H1 (cell line): ENCODE data around the gene ERLEC1. TPM values are rescaled to one million over a fixed set of nuclear protein-coding genes. Genes with fewer than 3 reads are reported as not detected.
"Not testable (repeated sequence)": the region's sequence is repeated elsewhere in the genome, so short reads cannot be mapped to it uniquely, and the experiment has no call there.

Experiments
- CTCF ChIA-PET: fragments of 300-600 bp; sonication (Branson Sonifier 250); formaldehyde crosslinking; loops from one replicate; lab custom pipeline; 2021; ENCODE audit not compliant: partially characterized antibody; lab: Charles Lee
- POLR2A ChIA-PET: fragments of 300-600 bp; sonication (Branson Sonifier 250); formaldehyde crosslinking; loops from one replicate; lab custom pipeline; 2021; ENCODE audit warnings: inconsistent platforms; ENCODE audit not compliant: partially characterized antibody; lab: Charles Lee
- DNase-seq, 2 experiments: peaks; one replicate each; pipeline versions ENCODE4 v3.0.0 to v3.0.0-alpha.2; 2010 to 2022; ENCODE audit warnings: low spot score in 2 of 2, low read depth in 1 of 2, mixed read lengths in 1 of 2
- FAIRE-seq: peaks from 2 replicates; lab custom pipeline; 2011; peaks lifted over from hg19 to GRCh38; lab: Jason Lieb, UNC
- H2AFZ ChIP-seq: 2 replicates; pipeline ENCODE4 v1.8.1; 2012; ENCODE audit warnings: low read length, inconsistent platforms
- H2AK5ac ChIP-seq: 2 replicates; pipeline ENCODE4 v1.6.1; 2013; ENCODE audit warnings: low read depth, low read length
- H2BK120ac ChIP-seq: replicated peaks from 2 replicates; pipeline ENCODE3; 2013; ENCODE audit warnings: low read depth, low read length, inconsistent platforms
- H2BK12ac ChIP-seq: 2 replicates; pipeline ENCODE4 v1.6.1; 2013; ENCODE audit warnings: low read depth, low read length
- H2BK15ac ChIP-seq: 2 replicates; pipeline ENCODE4 v1.6.1; 2013; ENCODE audit warnings: low read length
- H2BK20ac ChIP-seq: 2 replicates; pipeline ENCODE4 v1.6.1; 2013; ENCODE audit warnings: low read length
- H2BK5ac ChIP-seq: 2 replicates; pipeline ENCODE4 v1.6.1; 2013; ENCODE audit warnings: low read depth, low read length
- H3K14ac ChIP-seq: 2 replicates; pipeline ENCODE4 v1.6.1; 2013; ENCODE audit warnings: inconsistent platforms; ENCODE audit not compliant: insufficient read length
- H3K18ac ChIP-seq: 2 replicates; pipeline ENCODE4 v1.6.1; 2013; ENCODE audit warnings: low read length; ENCODE audit errors: extremely low read depth
- H3K23ac ChIP-seq: 2 replicates; pipeline ENCODE4 v1.6.1; 2013; ENCODE audit warnings: inconsistent platforms; ENCODE audit not compliant: insufficient read length
- H3K23me2 ChIP-seq: 2 replicates; pipeline ENCODE4 v1.6.1; 2013; ENCODE audit warnings: low read depth, low read length
- H3K27ac ChIP-seq: 2 replicates; pipeline ENCODE4 v1.6.1; 2011; ENCODE audit warnings: low read depth, low read length, inconsistent platforms
- H3K27me3 ChIP-seq, 4 experiments: replicated peaks in 1 of 4; 1 replicate in 1 of 4; 2 replicates in 3 of 4; pipeline versions ENCODE4 v1.6.1 to v1.8.1; 2011 to 2013; ENCODE audit warnings: low read length in 3 of 4, mild to moderate bottlenecking in 3 of 4, inconsistent platforms in 2 of 4, mixed read lengths in 2 of 4, moderate library complexity in 1 of 4; ENCODE audit not compliant: control insufficient read depth in 3 of 4, insufficient read depth in 3 of 4; ENCODE audit errors: extremely low read depth in 1 of 4
- H3K36me3 ChIP-seq, 4 experiments: 2 replicates each; pipeline versions ENCODE4 v1.6.1 to v1.8.1; 2011 to 2013; ENCODE audit warnings: mild to moderate bottlenecking in 4 of 4, low read length in 3 of 4, moderate library complexity in 2 of 4, control low read depth in 1 of 4, inconsistent platforms in 1 of 4; ENCODE audit not compliant: insufficient read depth in 4 of 4, control insufficient read depth in 2 of 4
- H3K4ac ChIP-seq: replicated peaks from 2 replicates; pipeline ENCODE3; 2013; ENCODE audit warnings: low read length, low read depth, mixed read lengths, inconsistent platforms; ENCODE audit not compliant: insufficient read length
- H3K4me1 ChIP-seq, 4 experiments: replicated peaks in 1 of 4; 1 replicate in 1 of 4; 2 replicates in 3 of 4; pipeline versions ENCODE4 v1.6.1 to v1.8.1; 2011 to 2013; ENCODE audit warnings: low read length in 3 of 4, inconsistent platforms in 2 of 4, mixed read lengths in 1 of 4; ENCODE audit not compliant: insufficient read depth in 4 of 4, control insufficient read depth in 3 of 4
- H3K4me2 ChIP-seq, 2 experiments: 2 replicates each; pipeline versions ENCODE4 v1.6.1 to v1.8.1; 2011 to 2013; ENCODE audit warnings: low read depth in 2 of 2, low read length in 2 of 2, control low read depth in 1 of 2, inconsistent platforms in 1 of 2, mild to moderate bottlenecking in 1 of 2; ENCODE audit not compliant: insufficient read depth in 1 of 2
- H3K4me3 ChIP-seq, 4 experiments: fragments of 200-600, 300-600 bp in 1 of 4; sonication (generic), shearing (Covaris generic), sonication (Bioruptor Twin) in 1 of 4; 2 replicates each; pipeline versions ENCODE4 v1.5.1 to v1.8.1; 2011 to 2016; ENCODE audit warnings: low read length in 4 of 4, low read depth in 3 of 4, control low read depth in 2 of 4, inconsistent platforms in 2 of 4, mild to moderate bottlenecking in 2 of 4, mixed read lengths in 1 of 4, moderate library complexity in 1 of 4; ENCODE audit not compliant: insufficient read depth in 2 of 4; ENCODE audit errors: extremely low read depth in 1 of 4
- H3K56ac ChIP-seq: replicated peaks from 2 replicates; pipeline ENCODE3; 2013; ENCODE audit warnings: low read depth, mild to moderate bottlenecking, mixed read lengths, low read length, inconsistent platforms; ENCODE audit not compliant: insufficient read length
- H3K79me1 ChIP-seq: 2 replicates; pipeline ENCODE4 v1.6.1; 2013; ENCODE audit warnings: low read depth, low read length, control low read depth
- H3K79me2 ChIP-seq, 2 experiments: 2 replicates each; pipeline versions ENCODE4 v1.6.1 to v1.8.1; 2012 to 2013; ENCODE audit warnings: low read length in 2 of 2, mild to moderate bottlenecking in 2 of 2, inconsistent platforms in 1 of 2; ENCODE audit not compliant: insufficient read depth in 2 of 2, control insufficient read depth in 1 of 2
- H3K9ac ChIP-seq, 4 experiments: replicated peaks in 1 of 4; 1 replicate in 1 of 4; 2 replicates in 3 of 4; pipeline versions ENCODE4 v1.6.1 to v1.8.1; 2011 to 2013; ENCODE audit warnings: low read depth in 3 of 4, low read length in 3 of 4, control low read depth in 2 of 4, mild to moderate bottlenecking in 2 of 4, moderate library complexity in 2 of 4, inconsistent platforms in 1 of 4; ENCODE audit errors: extremely low read depth in 1 of 4
- H3K9me3 ChIP-seq, 2 experiments: 2 replicates each; pipeline versions ENCODE4 v1.6.1 to v1.8.1; 2012 to 2013; ENCODE audit warnings: mild to moderate bottlenecking in 2 of 2, moderate library complexity in 2 of 2, control low read depth in 1 of 2, inconsistent platforms in 1 of 2, low read depth in 1 of 2, low read length in 1 of 2, mixed read lengths in 1 of 2; ENCODE audit not compliant: insufficient read depth in 2 of 2
- H4K20me1 ChIP-seq, 2 experiments: replicated peaks in 1 of 2; 2 replicates each; pipeline versions ENCODE3 to v1.8.1; 2011 to 2013; ENCODE audit warnings: inconsistent platforms in 2 of 2, low read length in 2 of 2, mild to moderate bottlenecking in 1 of 2; ENCODE audit not compliant: insufficient read depth in 2 of 2, control insufficient read depth in 1 of 2
- H4K5ac ChIP-seq: 2 replicates; pipeline ENCODE4 v1.6.1; 2013; ENCODE audit warnings: low read length, low read depth, mixed read lengths, inconsistent platforms; ENCODE audit not compliant: insufficient read length
- H4K8ac ChIP-seq: 2 replicates; pipeline ENCODE4 v1.8.0; 2013; ENCODE audit warnings: mild to moderate bottlenecking, moderate library complexity, low read length, inconsistent platforms; ENCODE audit not compliant: insufficient read depth; ENCODE audit errors: extremely low read depth
- H4K91ac ChIP-seq: replicated peaks from 2 replicates; pipeline ENCODE3; 2013; ENCODE audit warnings: low read length, mixed read lengths, inconsistent platforms; ENCODE audit not compliant: insufficient read length
- WGBS, 2 experiments: shearing (Covaris generic) in 1 of 2; methylation state at CpG; one replicate each; pipeline versions ENCODE4 v1.1.6 to v1.1.7; 2013 to 2015; ENCODE audit warnings: low lambda C conversion rate in 2 of 2, mixed read lengths in 2 of 2, inconsistent platforms in 1 of 2, low coverage in 1 of 2, missing lambda C conversion rate in 1 of 2; ENCODE audit not compliant: insufficient replicate concordance in 2 of 2, insufficient coverage in 1 of 2, insufficient read length in 1 of 2; ENCODE audit errors: extremely low coverage in 1 of 2, missing lambda C conversion rate in 1 of 2; 5-methylcytosine and 5-hydroxymethylcytosine counted together
- polyA plus RNA-seq, 7 experiments: library from polyadenylated mRNA; depleted of rRNA in 3 of 7; stranded (reverse) in 5 of 7; unstranded in 2 of 7; fragments of >200 nt in 5 of 7; fragments of 200-250 nt in 2 of 7; gene quantifications; 1 replicate in 5 of 7; 2 replicates in 1 of 7; 4 replicates in 1 of 7; pipeline versions ENCODE4 v1.2.1 to v1.2.3, GENCODE V29; 2011 to 2013; ENCODE audit warnings: missing spikeins in 2 of 7, mixed read lengths in 2 of 7
- total RNA-seq: library from RNA; stranded (reverse); fragmentation: NEBNext Ultra II Directional; extraction: Animal tissue kit (Norgen Biotek cat#: 25700); gene quantifications from 2 replicates; pipeline ENCODE4 v1.2.1, GENCODE V29; 2021

ERLEC1 gene
- total and polyA plus RNA-seq, 2 of the 8 experiments (the other 6 are each of a cell fraction or from before 2014, with no cell fraction given) = 12.9 to 26.7 TPM

DNA sequence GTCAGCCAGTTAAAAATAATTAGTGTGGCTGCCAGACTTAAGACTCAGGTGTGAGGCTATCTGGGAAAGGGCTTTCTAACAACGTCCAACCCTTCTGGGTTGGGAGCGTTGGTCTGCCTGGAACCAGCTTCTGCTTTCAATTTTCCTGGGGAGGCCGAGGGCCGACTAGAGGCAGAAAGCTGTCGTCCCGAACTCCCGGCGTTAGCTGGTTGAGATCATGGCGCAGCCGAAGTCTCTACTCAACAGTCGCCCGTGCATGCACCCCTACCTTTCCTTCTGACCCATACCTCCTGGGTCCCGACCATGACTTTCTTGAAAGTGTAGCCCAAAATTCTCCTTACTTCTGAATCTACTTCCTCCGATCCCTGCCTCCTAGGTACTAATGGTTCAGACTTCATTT is 29.6 kb upstream of the ERLEC1 start:
- POLR2A ChIA-PET = interaction anchor here (1.2 to 3.6 kb wide), 2 partner anchors 11 to 12 kb away, joined by 4 to 13 read pairs; partner anchors contain the start of gene CHAC2

More for the DNA sequence above, 29.6 kb upstream of the ERLEC1 start:
- not testable (repeated sequence) for H4K8ac ChIP-seq, H3K14ac ChIP-seq, H3K4me3 ChIP-seq, H2BK12ac ChIP-seq, H2AK5ac ChIP-seq, H2AFZ ChIP-seq, H3K18ac ChIP-seq, H3K79me1 ChIP-seq, H3K36me3 ChIP-seq, H3K4ac ChIP-seq, H3K23me2 ChIP-seq, H3K23ac ChIP-seq, FAIRE-seq, H3K4me1 ChIP-seq, H2BK120ac ChIP-seq, H3K27me3 ChIP-seq, H4K5ac ChIP-seq, H2BK15ac ChIP-seq, H4K91ac ChIP-seq, H3K9ac ChIP-seq, H3K27ac ChIP-seq, H4K20me1 ChIP-seq, H3K9me3 ChIP-seq, H3K79me2 ChIP-seq, H2BK5ac ChIP-seq, H3K4me2 ChIP-seq, H3K56ac ChIP-seq, DNase-seq, H2BK20ac ChIP-seq
- CTCF ChIA-PET = interaction anchor here (0.9 to 1.4 kb wide), 2 partner anchors 10 to 12 kb away, joined by 3 to 7 read pairs; partner anchors contain the start of gene CHAC2
- 93% methylated on average over 12 of the region's 14 CpGs; no CpG with 5 or more reads in 1 of the 2 experiments for WGBS, 2 experiments
